A549 (cell line): Measurements from ENCODE around the gene CYP2A6. TPM values are rescaled to one million over a fixed set of nuclear protein-coding genes. Genes with fewer than 3 reads are reported as not detected.

Experiments
- BCL3 ChIP-seq: fragments of >200 bp; sonication (Bioruptor Twin); formaldehyde crosslinking; IDR thresholded peaks from 3 replicates; pipeline ENCODE4 v1.6.1; 2016
- BHLHE40 ChIP-seq: IDR thresholded peaks from 2 replicates; pipeline ENCODE4 v1.6.1; 2012; ENCODE audit warnings: low read depth, low read length, inconsistent platforms
- CBX2 ChIP-seq: fragments of 200-600 bp; sonication (generic); IDR thresholded peaks from 2 replicates; pipeline ENCODE4 v1.6.1; 2016; ENCODE audit warnings: low read depth, mild to moderate bottlenecking, borderline replicate concordance
- CEBPB ChIP-seq, 2 experiments: fragments of >200 bp in 1 of 2; sonication (Bioruptor Twin) in 1 of 2; formaldehyde crosslinking in 1 of 2; IDR thresholded peaks; 2 replicates each; pipeline ENCODE4 v1.6.1; 2012 to 2016
- CHD2 ChIP-seq: fragments of 150-350 bp; IDR thresholded peaks from 2 replicates; pipeline ENCODE4 v1.6.1; 2014; ENCODE audit warnings: low read length; ENCODE audit not compliant: partially characterized antibody
- CHD4 ChIP-seq: fragments of 200-600 bp; sonication (generic); IDR thresholded peaks from 2 replicates; pipeline ENCODE4 v1.6.1; 2016; ENCODE audit warnings: antibody characterized with exemption, mild to moderate bottlenecking, borderline replicate concordance
- EHMT2 ChIP-seq: fragments of 200-600 bp; sonication (generic); IDR thresholded peaks from 2 replicates; pipeline ENCODE4 v1.6.1; 2016; ENCODE audit warnings: antibody characterized with exemption, low read depth, mild to moderate bottlenecking, moderate library complexity
- EP300 ChIP-seq, 2 experiments: fragments of >200 bp; sonication (Bioruptor Twin); formaldehyde crosslinking; IDR thresholded peaks; 2 replicates in 1 of 2; 3 replicates in 1 of 2; pipeline ENCODE4 v1.6.1; 2016 to 2017
- FOSB ChIP-seq: fragments of 250-450 bp; sonication (Bioruptor Pico); IDR thresholded peaks from 2 replicates; pipeline ENCODE4 v1.5.0; 2020; ENCODE audit warnings: mild to moderate bottlenecking, moderate library complexity
- FOSL2 ChIP-seq, 2 experiments: fragments of 450-650 bp in 1 of 2; fragments of >200 bp in 1 of 2; sonication (Bioruptor Twin) in 1 of 2; formaldehyde crosslinking; IDR thresholded peaks; 2 replicates each; pipeline versions ENCODE4 v1.5.0 to v1.6.1; 2016 to 2020; ENCODE audit warnings: mild to moderate bottlenecking in 1 of 2, moderate library complexity in 1 of 2
- FOXS1 ChIP-seq: fragments of 250-450 bp; sonication (Bioruptor Pico); IDR thresholded peaks from 2 replicates; pipeline ENCODE4 v1.5.0; 2020; ENCODE audit warnings: mild to moderate bottlenecking, moderate library complexity
- GATA3 ChIP-seq: IDR thresholded peaks from 2 replicates; pipeline ENCODE4 v1.6.1; 2012; ENCODE audit warnings: borderline replicate concordance
- JUN ChIP-seq, 2 experiments: fragments of >200 bp; sonication (Bioruptor Twin); formaldehyde crosslinking; IDR thresholded peaks; 2 replicates in 1 of 2; 3 replicates in 1 of 2; pipeline ENCODE4 v1.6.1; 2016 to 2017
- JUNB ChIP-seq: fragments of >200 bp; sonication (Bioruptor Twin); formaldehyde crosslinking; IDR thresholded peaks from 2 replicates; pipeline ENCODE4 v1.6.1; 2016
- KDM1A ChIP-seq: fragments of 200-600 bp; sonication (generic); IDR thresholded peaks from 2 replicates; pipeline ENCODE4 v1.6.1; 2016; ENCODE audit warnings: low read depth, mild to moderate bottlenecking
- MAFK ChIP-seq: fragments of 450-650 bp; IDR thresholded peaks from 2 replicates; pipeline ENCODE4 v1.6.1; 2014; ENCODE audit not compliant: partially characterized antibody
- MAZ ChIP-seq: fragments of 150-350 bp; IDR thresholded peaks from 2 replicates; pipeline ENCODE4 v1.6.1; 2014; ENCODE audit warnings: antibody characterized with exemption, low read depth, low read length, borderline replicate concordance
- MYC ChIP-seq: IDR thresholded peaks from 2 replicates; pipeline ENCODE4 v1.6.1; 2012; ENCODE audit warnings: mild to moderate bottlenecking, inconsistent platforms, low read length, improper control_type of control experiment, borderline replicate concordance
- NPAS2 ChIP-seq: fragments of 250-450 bp; sonication (Bioruptor Pico); IDR thresholded peaks from 2 replicates; pipeline ENCODE4 v1.8.0; 2022; ENCODE audit warnings: mild to moderate bottlenecking, moderate library complexity, borderline replicate concordance
- PHF8 ChIP-seq: fragments of 200-600 bp; sonication (generic); IDR thresholded peaks from 2 replicates; pipeline ENCODE4 v1.6.1; 2016; ENCODE audit warnings: low read depth, mild to moderate bottlenecking, antibody characterized with exemption, moderate library complexity, borderline replicate concordance
- POLR2A ChIP-seq: IDR thresholded peaks from 2 replicates; pipeline ENCODE4 v1.6.1; 2012; ENCODE audit warnings: mild to moderate bottlenecking, low read length
- RAD21 ChIP-seq, 2 experiments: fragments of >200 bp in 1 of 2; sonication (Bioruptor Twin) in 1 of 2; formaldehyde crosslinking in 1 of 2; IDR thresholded peaks in 1 of 2; conservative IDR thresholded peaks in 1 of 2; 2 replicates in 1 of 2; 3 replicates in 1 of 2; pipeline ENCODE4 v1.6.1; 2012 to 2018; ENCODE audit warnings: inconsistent platforms in 1 of 2
- RARB ChIP-seq: fragments of 250-450 bp; sonication (Bioruptor Pico); IDR thresholded peaks from 2 replicates; pipeline ENCODE4 v1.8.0; 2021; ENCODE audit warnings: mild to moderate bottlenecking, moderate library complexity
- RCOR1 ChIP-seq: fragments of 150-350 bp; IDR thresholded peaks from 2 replicates; pipeline ENCODE4 v1.6.1; 2014; ENCODE audit warnings: antibody characterized with exemption, low read length, low read depth
- REST ChIP-seq: fragments of 200-600 bp; sonication (generic); IDR thresholded peaks from 2 replicates; pipeline ENCODE4 v1.6.1; 2016; ENCODE audit warnings: antibody characterized with exemption, mild to moderate bottlenecking, moderate library complexity
- SMC3 ChIP-seq: fragments of >200 bp; sonication (Bioruptor Twin); formaldehyde crosslinking; IDR thresholded peaks from 3 replicates; pipeline ENCODE4 v1.6.1; 2018; ENCODE audit warnings: inconsistent platforms
- TFCP2L1 ChIP-seq: fragments of 250-450 bp; sonication (Bioruptor Pico); IDR thresholded peaks from 2 replicates; pipeline ENCODE4 v1.5.0; 2021; ENCODE audit warnings: mild to moderate bottlenecking
- TP53 ChIP-seq: fragments of 250-450 bp; sonication (Bioruptor Pico); IDR thresholded peaks from 2 replicates; pipeline ENCODE4 v1.5.0; 2021; ENCODE audit warnings: mild to moderate bottlenecking, moderate library complexity
- USF2 ChIP-seq: fragments of 450-650 bp; IDR thresholded peaks from 2 replicates; pipeline ENCODE4 v1.6.1; 2014; ENCODE audit warnings: antibody characterized with exemption
- ZSCAN20 ChIP-seq: fragments of 250-450 bp; sonication (Bioruptor Pico); IDR thresholded peaks from 2 replicates; pipeline ENCODE4 v1.8.0; 2022; ENCODE audit warnings: mild to moderate bottlenecking, moderate library complexity
- polyA plus RNA-seq, 4 experiments: library from polyadenylated mRNA; depleted of rRNA in 3 of 4; stranded (reverse); fragments of >200 nt; fragmentation: RNase III in 1 of 4; extraction: RNeasy Plus Mini Kit Qiagen cat#74134 plus additional on column Dnase treatment in 1 of 4; gene quantifications; 2 replicates in 3 of 4; 3 replicates in 1 of 4; pipeline ENCODE4 v1.2.3, GENCODE V29; 2011 to 2017
- TF ChIP-seq, protein P1 (sequence below): IDR thresholded peaks from 2 replicates; pipeline ENCODE4 v1.6.1; 2012
- TF ChIP-seq, protein P2 (sequence below): fragments of 250-450 bp; sonication (Bioruptor Pico); IDR thresholded peaks from 2 replicates; pipeline ENCODE4 v1.5.0; 2020; ENCODE audit warnings: low read depth, mild to moderate bottlenecking, moderate library complexity
- TF ChIP-seq, protein P3 (sequence below): IDR thresholded peaks from 2 replicates; pipeline ENCODE4 v1.6.1; 2012; ENCODE audit warnings: low read depth, borderline replicate concordance
- TF ChIP-seq, protein P4 (sequence below): IDR thresholded peaks from 2 replicates; pipeline ENCODE4 v1.6.1; 2012

CYP2A6 gene
- polyA plus RNA-seq, 2 of the 4 experiments (the other 2 are of a cell fraction): not detected

GRCh38 chr19:40797963-40798682, 52.1 kb downstream of the CYP2A6 start (continued):
- TF ChIP-seq, protein P1, sequence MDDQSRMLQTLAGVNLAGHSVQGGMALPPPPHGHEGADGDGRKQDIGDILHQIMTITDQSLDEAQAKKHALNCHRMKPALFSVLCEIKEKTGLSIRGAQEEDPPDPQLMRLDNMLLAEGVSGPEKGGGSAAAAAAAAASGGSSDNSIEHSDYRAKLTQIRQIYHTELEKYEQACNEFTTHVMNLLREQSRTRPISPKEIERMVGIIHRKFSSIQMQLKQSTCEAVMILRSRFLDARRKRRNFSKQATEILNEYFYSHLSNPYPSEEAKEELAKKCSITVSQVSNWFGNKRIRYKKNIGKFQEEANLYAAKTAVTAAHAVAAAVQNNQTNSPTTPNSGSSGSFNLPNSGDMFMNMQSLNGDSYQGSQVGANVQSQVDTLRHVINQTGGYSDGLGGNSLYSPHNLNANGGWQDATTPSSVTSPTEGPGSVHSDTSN: no peak
- TF ChIP-seq TFCP2L1 (peak; percentile 76; the same call in 1 of the 2 replicates), FOSB (CRISPR knock-in tag) (no peak), KDM1A (no peak), USF2 (no peak; the same call in 1 of the 2 replicates), MAFK (no peak), JUN (IDR thresholded peaks at IDR 0.05) (no peak), BCL3 (0 out of 3 replicates have a peak, but pooled peaks have one; percentile 12), EHMT2 (no peak), EP300 (IDR thresholded peaks at IDR 0.05) (no peak), CHD4 (no peak), REST (no peak), NPAS2 (CRISPR knock-in tag) (no peak), ZSCAN20 (CRISPR knock-in tag) (no peak), FOSL2 (IDR thresholded peaks at IDR 0.05) (no peak), FOSL2 (CRISPR knock-in tag; IDR thresholded peaks at IDR 0.05) (no peak), CHD2 (no peak), RAD21 (conservative IDR thresholded peaks at IDR 0.05 in 1 of 2, IDR thresholded peaks at IDR 0.05 in 1 of 2) (peak; percentile 11 to 33; a peak in 2 of 5 replicates), BHLHE40 (no peak), JUNB (no peak), RCOR1 (no peak), MAZ (no peak), POLR2A (0 out of 2 replicates have a peak, but pooled peaks have one; percentile 23), MYC (peak; percentile 77; the same call in 1 of the 2 replicates), PHF8 (peak; percentile 58; the same call in 1 of the 2 replicates), CEBPB (IDR thresholded peaks at IDR 0.05) (peak in 1 of 2 experiments; percentile 71; a peak in 1 of 4 replicates), FOXS1 (CRISPR knock-in tag) (no peak), GATA3 (0 out of 2 replicates have a peak, but pooled peaks have one; percentile 15), TP53 (CRISPR knock-in tag) (peak; percentile 65; the same call in 1 of the 2 replicates), SMC3 (peak; percentile 46; the same call in 1 of the 3 replicates), RARB (no peak), CBX2 (no peak)
- TF ChIP-seq, protein P2, sequence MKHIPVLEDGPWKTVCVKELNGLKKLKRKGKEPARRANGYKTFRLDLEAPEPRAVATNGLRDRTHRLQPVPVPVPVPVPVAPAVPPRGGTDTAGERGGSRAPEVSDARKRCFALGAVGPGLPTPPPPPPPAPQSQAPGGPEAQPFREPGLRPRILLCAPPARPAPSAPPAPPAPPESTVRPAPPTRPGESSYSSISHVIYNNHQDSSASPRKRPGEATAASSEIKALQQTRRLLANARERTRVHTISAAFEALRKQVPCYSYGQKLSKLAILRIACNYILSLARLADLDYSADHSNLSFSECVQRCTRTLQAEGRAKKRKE: peak; percentile 38; the same call in 1 of the 2 replicates
- TF ChIP-seq, protein P3, sequence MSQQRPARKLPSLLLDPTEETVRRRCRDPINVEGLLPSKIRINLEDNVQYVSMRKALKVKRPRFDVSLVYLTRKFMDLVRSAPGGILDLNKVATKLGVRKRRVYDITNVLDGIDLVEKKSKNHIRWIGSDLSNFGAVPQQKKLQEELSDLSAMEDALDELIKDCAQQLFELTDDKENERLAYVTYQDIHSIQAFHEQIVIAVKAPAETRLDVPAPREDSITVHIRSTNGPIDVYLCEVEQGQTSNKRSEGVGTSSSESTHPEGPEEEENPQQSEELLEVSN: peak; percentile 83; the same call in 1 of the 2 replicates
- TF ChIP-seq, protein P4, sequence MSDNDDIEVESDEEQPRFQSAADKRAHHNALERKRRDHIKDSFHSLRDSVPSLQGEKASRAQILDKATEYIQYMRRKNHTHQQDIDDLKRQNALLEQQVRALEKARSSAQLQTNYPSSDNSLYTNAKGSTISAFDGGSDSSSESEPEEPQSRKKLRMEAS: peak; percentile 86
